Measurements from ENCODE around the gene INKA1. TPM values are rescaled to one million over a fixed set of nuclear protein-coding genes. Genes with fewer than 3 reads are reported as not detected.

The INKA1 gene
- total RNA-seq, 1 donor = 4.4 TPM

DNA sequence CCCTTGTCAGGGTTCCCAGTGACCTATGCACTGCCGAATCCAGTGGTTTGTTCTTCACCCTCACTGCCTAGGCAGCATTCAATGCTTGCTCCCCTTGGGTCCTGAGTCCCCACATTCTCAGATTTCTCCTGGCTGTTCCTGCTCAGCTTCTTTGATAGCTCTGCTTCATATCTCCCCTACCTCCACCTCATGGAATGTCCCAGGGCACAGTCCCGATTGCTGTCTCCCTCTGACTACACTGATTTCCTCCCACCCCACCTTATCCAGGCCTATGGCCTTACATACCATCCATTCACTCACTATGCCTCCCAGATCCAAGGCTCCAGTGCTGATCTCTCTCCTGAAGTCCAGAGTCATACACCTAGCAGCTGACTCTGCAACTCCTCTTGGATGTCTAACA lies 1.9 kb upstream of the INKA1 start:
- H3K4me3 ChIP-seq (ENCODE audit: low read depth, low read length) = no peak overlapping the region
- no peak for TF ChIP-seq CTCF (IDR thresholded peaks at IDR 0.05; ENCODE audit: insufficient read depth, low read length)
- DNase-seq (ENCODE audit: low read depth) = no peak

DNA sequence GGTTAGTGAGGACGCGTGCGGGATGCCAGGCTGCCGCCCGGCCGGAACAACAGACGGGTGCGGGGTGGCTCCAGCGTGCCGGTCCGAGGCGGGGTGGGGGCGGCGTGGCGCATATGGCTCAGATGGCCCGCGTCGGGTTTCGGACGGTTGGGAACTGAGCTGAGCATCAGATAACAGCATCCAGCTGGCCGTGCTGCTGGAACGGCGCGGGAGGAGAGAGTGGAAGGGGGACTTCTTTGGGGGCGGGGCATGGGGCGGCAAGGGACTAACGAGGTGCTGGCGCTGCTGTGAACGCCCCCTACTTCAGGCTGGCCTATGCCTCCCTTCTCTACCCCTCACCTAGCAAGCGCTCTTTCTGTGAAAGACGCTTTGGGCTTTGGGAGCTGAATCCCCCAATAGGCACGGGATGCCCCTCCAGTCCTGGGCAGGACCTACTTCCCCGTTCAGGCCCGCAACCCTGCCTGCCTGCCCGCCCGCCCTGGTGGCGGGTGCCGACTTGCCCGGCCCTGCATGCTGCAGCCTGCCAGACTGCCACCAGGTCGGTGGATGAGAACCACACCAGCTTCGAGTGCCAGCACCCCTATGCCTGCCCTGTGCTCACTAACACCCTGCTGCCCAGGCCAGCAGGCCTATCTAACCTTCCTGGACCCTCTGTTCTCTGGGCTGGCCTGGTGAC lies 542 bp downstream of the INKA1 start:
- no peak for DNase-seq (ENCODE audit: low read depth)
- peak overlapping the region; percentile 86 for H3K4me3 ChIP-seq (ENCODE audit: low read depth, low read length)
- TF ChIP-seq CTCF (IDR thresholded peaks at IDR 0.05; ENCODE audit: insufficient read depth, low read length) = no peak

- H3K4me3 ChIP-seq (ENCODE audit: low read depth, low read length) = peak overlapping the region; percentile 86
- TF ChIP-seq CTCF (IDR thresholded peaks at IDR 0.05; ENCODE audit: insufficient read depth, low read length) = no peak
- DNase-seq (ENCODE audit: low read depth) = no peak
Observed at GRCh38 chr3:49804141-49805041, 1.3 kb downstream of the INKA1 start.

DNA sequence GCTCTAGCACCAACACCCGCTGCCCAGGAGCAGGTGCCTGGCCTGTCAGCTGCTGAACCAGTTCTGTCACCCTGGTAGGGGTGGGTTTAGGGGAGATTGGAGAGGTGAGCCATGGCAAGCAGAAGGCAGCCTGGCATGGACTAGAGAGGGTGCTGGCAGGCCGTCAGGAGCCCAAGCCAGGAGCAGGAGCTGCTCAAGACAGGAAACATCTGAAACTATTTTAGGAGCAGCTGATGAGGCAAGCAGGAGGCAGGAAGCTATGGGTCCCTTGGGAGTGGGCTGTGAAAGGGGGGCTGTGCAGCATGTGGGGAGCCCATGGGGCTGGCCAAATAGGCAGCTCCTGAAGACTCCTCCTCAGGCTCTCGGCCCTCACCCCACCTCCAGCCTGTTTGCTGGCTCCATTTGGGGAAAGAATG lies 2.3 kb downstream of the INKA1 start:
- DNase-seq (ENCODE audit: low read depth) = peak; percentile 95
- no peak for TF ChIP-seq CTCF (IDR thresholded peaks at IDR 0.05; ENCODE audit: insufficient read depth, low read length)
- H3K4me3 ChIP-seq (ENCODE audit: low read depth, low read length) = no peak overlapping the region

DNA sequence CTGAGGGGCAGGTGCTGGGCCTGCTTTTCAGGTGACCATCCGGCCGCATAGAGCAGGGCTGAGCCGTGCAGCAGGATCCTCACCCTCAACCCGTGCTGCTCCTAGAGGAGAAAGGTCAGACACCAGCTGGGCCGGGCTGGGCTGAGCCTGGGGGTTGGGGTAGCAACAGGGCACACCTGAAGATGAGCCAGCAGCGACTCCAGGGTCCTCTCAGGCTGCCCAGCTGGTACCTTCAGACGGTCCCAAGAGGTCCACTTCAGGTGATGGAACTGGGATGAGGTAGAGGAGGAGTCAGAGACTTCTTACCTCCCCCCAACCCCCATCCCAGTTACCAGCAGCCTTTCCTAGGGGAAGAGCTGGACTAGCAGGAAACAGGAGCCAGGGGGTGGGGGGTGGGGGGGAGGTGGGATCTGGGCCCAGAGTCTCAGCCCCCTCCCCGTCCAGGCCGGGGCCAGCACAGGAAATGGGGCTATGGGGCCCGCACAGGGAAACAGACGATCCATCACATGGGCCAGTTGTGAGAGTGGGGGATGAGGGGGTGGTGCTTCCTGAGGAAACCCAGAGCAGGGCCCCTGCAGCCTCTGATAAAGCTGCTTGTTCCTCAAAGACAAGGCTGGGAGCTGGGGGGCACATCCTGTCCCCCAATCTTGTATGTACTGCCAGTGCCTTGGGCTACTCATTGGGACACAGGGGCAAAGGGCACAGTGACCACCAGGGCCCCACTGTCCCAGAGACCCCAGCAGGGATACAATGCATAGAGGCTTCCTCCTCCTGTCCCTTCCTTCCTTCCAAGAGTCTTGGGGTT lies 3.0 kb downstream of the INKA1 start:
- DNase-seq (ENCODE audit: low read depth) = no peak
- TF ChIP-seq CTCF (IDR thresholded peaks at IDR 0.05; ENCODE audit: insufficient read depth, low read length) = no peak
- H3K4me3 ChIP-seq (ENCODE audit: low read depth, low read length) = no peak overlapping the region

GRCh38 chr3:49806850-49807249 lies 3.8 kb downstream of the INKA1 start:
- DNase-seq (ENCODE audit: low read depth) = no peak
- TF ChIP-seq CTCF (IDR thresholded peaks at IDR 0.05; ENCODE audit: insufficient read depth, low read length) = no peak
- H3K4me3 ChIP-seq (ENCODE audit: low read depth, low read length) = no peak overlapping the region
